K562 (cell line): Measurements from ENCODE around the gene TRAPPC12. TPM values are rescaled to one million over a fixed set of nuclear protein-coding genes. Genes with fewer than 3 reads are reported as not detected.

ENCODE experiments used
- CLOCK ChIP-seq: fragments of 250-450 bp; sonication (Bioruptor Pico); IDR thresholded peaks from 2 replicates; pipeline ENCODE4 v1.4.0; 2020; ENCODE audit warnings: mild to moderate bottlenecking, moderate library complexity, borderline replicate concordance
- FOXA1 ChIP-seq: fragments of 450-650 bp; IDR thresholded peaks from 2 replicates; pipeline ENCODE4 v1.6.1; 2016; ENCODE audit warnings: mild to moderate bottlenecking, borderline replicate concordance
- HDAC1 ChIP-seq, 2 experiments: fragments of 450-650 bp; IDR thresholded peaks; 2 replicates each; pipeline ENCODE4 v1.6.1; 2016 to 2017; ENCODE audit warnings: inconsistent platforms in 1 of 2, mild to moderate bottlenecking in 1 of 2, moderate library complexity in 1 of 2
- KDM5B ChIP-seq: fragments of 200-600 bp; sonication (generic); IDR thresholded peaks from 2 replicates; pipeline ENCODE4 v1.6.1; 2012; ENCODE audit warnings: low read depth, mild to moderate bottlenecking, moderate library complexity, low read length, control low read depth, inconsistent platforms; ENCODE audit not compliant: insufficient replicate concordance
- NFE2 ChIP-seq: IDR thresholded peaks from 2 replicates; pipeline ENCODE4 v1.6.1; 2014; ENCODE audit warnings: antibody characterized with exemption, low read depth
- RCOR1 ChIP-seq, 2 experiments: IDR thresholded peaks; 2 replicates each; pipeline ENCODE4 v1.6.1; 2012; ENCODE audit warnings: low read depth in 2 of 2, low read length in 2 of 2, borderline replicate concordance in 1 of 2, improper control_type of control experiment in 1 of 2
- SIN3A ChIP-seq, 2 experiments: fragments of 150-350 bp in 1 of 2; IDR thresholded peaks; 2 replicates each; pipeline ENCODE4 v1.6.1; 2011 to 2016; ENCODE audit warnings: borderline replicate concordance in 2 of 2, low read depth in 2 of 2, low read length in 2 of 2, mild to moderate bottlenecking in 2 of 2, moderate library complexity in 2 of 2; ENCODE audit not compliant: control insufficient read depth in 1 of 2
- SP2 ChIP-seq: IDR thresholded peaks from 2 replicates; pipeline ENCODE4 v1.6.1; 2011; ENCODE audit warnings: mild to moderate bottlenecking, low read depth, low read length, moderate library complexity; ENCODE audit not compliant: poor library complexity, severe bottlenecking; ENCODE audit errors: extremely low read depth
- ZBTB1 ChIP-seq: sonication (generic); formaldehyde crosslinking; IDR thresholded peaks from 2 replicates; pipeline ENCODE4 v1.8.1; 2023; ENCODE audit warnings: missing genetic modification reagents, low read depth, mild to moderate bottlenecking, borderline replicate concordance
- ZBTB40 ChIP-seq, 2 experiments: fragments of 450-650 bp in 1 of 2; sonication (generic) in 1 of 2; formaldehyde crosslinking in 1 of 2; IDR thresholded peaks; 2 replicates each; pipeline versions ENCODE4 v1.7.1 to v1.9.0; 2016 to 2022; ENCODE audit warnings: inconsistent platforms in 1 of 2, mild to moderate bottlenecking in 1 of 2, missing genetic modification reagents in 1 of 2
- ZKSCAN8 ChIP-seq: fragments of 200-800 bp; sonication (Bioruptor generic); IDR thresholded peaks from 2 replicates; pipeline ENCODE4 v1.6.1; 2016; ENCODE audit warnings: missing genetic modification characterization, missing compliant biosample characterization
- ZNF347 ChIP-seq: fragments of 450-650 bp; formaldehyde crosslinking; IDR thresholded peaks from 2 replicates; pipeline ENCODE4 v1.4.0; 2020; ENCODE audit warnings: low read depth, mild to moderate bottlenecking, moderate library complexity
- polyA plus RNA-seq, 8 experiments: library from polyadenylated mRNA; depleted of rRNA in 4 of 8; stranded (reverse) in 5 of 8; unstranded in 3 of 8; fragments of >200 nt; fragmentation: Nextera tagmentation in 2 of 8; fragmentation: Illumina TruSeq in 1 of 8; extraction: Ambion mirVana in 2 of 8; extraction: Trizol in 1 of 8; gene quantifications; 2 replicates each; pipeline versions ENCODE4 v1.2.1 to v1.2.3, GENCODE V29; 2011 to 2014; ENCODE audit warnings: inconsistent platforms in 1 of 8, missing spikeins in 1 of 8
- total RNA-seq, 7 experiments: library from RNA; depleted of rRNA in 6 of 7; stranded (reverse); fragments of >200 nt in 6 of 7; fragmentation: Illumina TruSeq in 2 of 7; extraction: Trizol in 2 of 7; gene quantifications; 2 replicates each; pipeline versions ENCODE4 v1.2.1 to v1.2.3, GENCODE V29; 2011 to 2021; ENCODE audit warnings: low replicate concordance in 1 of 7

Gene TRAPPC12
- total and polyA plus RNA-seq, 9 of the 15 experiments (the other 6 are each of a cell fraction or from before 2014, with no cell fraction given): 8.0 to 75.2 (median 39.1) TPM

DNA sequence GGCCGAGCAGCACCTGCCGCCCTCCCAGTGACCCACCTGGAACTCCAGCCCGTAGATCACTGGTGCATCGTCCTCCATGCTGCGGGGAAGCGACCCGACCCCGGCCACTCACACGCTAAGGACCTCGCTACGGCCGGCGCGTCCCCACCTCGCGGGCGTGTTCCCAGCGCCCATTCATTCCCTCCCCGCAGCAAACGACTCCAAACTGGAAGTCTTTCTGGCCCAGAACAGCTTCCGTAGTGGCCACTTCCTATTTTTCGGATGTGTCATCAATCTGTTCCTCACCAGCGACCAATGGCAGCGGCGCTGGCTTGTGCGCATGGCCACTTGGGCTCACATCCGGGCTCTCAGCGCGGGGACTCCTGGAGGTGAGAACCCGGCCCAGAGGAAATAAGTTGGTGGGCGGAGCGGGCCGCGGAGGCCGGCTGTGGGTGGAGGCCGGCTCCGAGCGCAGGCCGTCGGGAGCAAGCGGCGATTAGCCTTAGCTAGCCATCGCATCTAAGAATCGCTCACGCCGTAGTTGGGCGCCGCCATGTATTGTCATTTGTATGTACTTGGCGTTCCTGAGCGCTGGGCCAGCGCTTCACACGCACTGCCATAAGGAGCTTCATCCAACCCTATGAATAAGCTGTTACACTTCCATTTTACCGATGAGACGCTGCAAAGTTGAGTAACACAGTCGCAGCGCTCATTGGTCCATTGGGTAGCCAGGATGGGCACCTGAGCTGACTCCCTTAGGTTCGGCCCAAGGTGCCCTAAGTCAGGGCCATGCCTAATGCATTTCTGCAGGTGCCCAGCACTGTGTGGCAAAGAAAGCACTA lies 1.7 kb upstream of the TRAPPC12 start, which contains the start of gene EIPR1 (continued):
- TF ChIP-seq FOXA1: no peak
- no peak for TF ChIP-seq ZKSCAN8 (CRISPR knock-in tag)
- TF ChIP-seq SIN3A (IDR thresholded peaks at IDR 0.05; ENCODE audit: borderline replicate concordance in 2 of 2, control insufficient read depth in 1 of 2, low read depth in 2 of 2, low read length in 2 of 2): peak; percentile 83 to 94; a peak in 3 of 4 replicates
- peak; percentile 34 to 39; a peak in 1 of 4 replicates for TF ChIP-seq RCOR1 (IDR thresholded peaks at IDR 0.05; ENCODE audit: borderline replicate concordance in 1 of 2, low read depth in 2 of 2, low read length in 2 of 2)
- TF ChIP-seq ZBTB40 (IDR thresholded peaks at IDR 0.05): peak; percentile 82
- TF ChIP-seq ZBTB40 (CRISPR knock-in tag; IDR thresholded peaks at IDR 0.05): no peak
- TF ChIP-seq ZBTB1 (CRISPR knock-in tag): peak; percentile 52; the same call in 1 of the 2 replicates
- 0 out of 2 replicates have a peak, but pooled peaks have one; percentile 41 for TF ChIP-seq NFE2
- TF ChIP-seq CLOCK (CRISPR knock-in tag): no peak
- TF ChIP-seq KDM5B: peak; percentile 76
- peak in 1 of 2 experiments; percentile 99; a peak in 2 of 4 replicates for TF ChIP-seq HDAC1 (IDR thresholded peaks at IDR 0.05)
- no peak for TF ChIP-seq SP2
- no peak for TF ChIP-seq ZNF347
